ENCODE measurements around the gene PAX8.
"Not testable (repeated sequence)": the region's sequence is repeated elsewhere in the genome, so short reads cannot be mapped to it uniquely, and the experiment has no call there.

GRCh38 chr2:113311781-113312180, 33.1 kb upstream of the PAX8 start:
- TF ChIP-seq CTCF (conservative IDR thresholded peaks at IDR 0.05; ENCODE audit: low read length); EZH2phosphoT487 (IDR thresholded peaks at IDR 0.05; ENCODE audit: borderline replicate concordance, low read depth, low read length): not testable (repeated sequence)
